Right forelimb (tissue), 1 donor: ENCODE results near the gene APBB2.

Experiments used
- DNase-seq: peaks from one replicate; pipeline ENCODE4 v3.0.0-alpha.2; 2018

Gene APBB2

DNA sequence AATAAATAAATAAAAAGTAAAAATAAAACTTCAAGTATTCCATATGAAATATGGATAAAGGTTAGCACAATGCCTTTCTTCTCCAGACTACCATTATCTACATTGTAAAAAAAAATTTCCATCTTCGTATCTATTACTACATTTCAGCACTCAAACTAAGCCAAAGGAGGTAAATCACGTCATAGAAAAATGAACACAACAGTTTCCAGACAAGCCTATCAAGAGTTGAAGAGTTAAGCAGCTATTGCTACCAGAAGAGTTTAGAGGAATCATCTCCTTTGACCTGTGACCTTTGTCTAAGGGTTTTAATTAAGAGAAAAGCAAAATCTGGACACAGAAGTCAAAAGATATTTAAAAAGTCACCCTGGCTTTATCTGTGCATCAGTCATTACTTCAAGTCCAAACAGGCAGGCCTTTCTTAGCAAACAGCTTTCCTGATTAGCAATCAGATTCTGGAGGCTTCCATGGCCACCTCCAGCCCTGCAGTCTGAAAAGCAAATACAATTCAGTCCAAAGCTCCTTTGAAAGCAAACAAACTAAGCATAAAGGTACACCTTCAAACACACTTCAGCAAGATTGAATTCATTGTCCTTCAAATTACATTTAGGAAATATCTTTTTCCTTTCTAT is 82.2 kb downstream of the APBB2 start:
- no peak for DNase-seq

DNA sequence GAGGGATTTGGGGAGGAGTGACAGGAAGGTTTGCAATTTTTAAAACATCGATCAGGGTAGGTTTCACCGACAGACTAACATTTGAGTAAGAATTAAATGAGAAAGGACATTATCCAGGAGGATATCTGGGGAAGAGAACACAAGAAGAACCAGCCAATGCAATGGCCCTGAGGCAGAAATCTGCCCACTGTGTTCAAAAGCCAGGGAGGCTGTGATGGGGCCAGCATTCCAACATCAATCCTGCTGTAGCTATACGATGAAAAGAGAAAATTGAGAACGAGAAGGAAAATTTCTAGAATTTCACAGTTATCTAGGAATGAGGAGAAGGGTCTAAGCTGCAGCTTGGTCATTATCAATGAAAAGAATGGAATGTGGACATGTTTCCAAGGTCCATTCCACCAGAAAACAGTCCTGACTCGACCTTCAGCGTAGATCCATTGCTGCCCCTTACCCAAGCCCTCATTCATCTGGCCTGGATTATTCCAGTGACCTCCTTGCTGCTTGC is 84.4 kb downstream of the APBB2 start:
- DNase-seq, result no peak

DNA sequence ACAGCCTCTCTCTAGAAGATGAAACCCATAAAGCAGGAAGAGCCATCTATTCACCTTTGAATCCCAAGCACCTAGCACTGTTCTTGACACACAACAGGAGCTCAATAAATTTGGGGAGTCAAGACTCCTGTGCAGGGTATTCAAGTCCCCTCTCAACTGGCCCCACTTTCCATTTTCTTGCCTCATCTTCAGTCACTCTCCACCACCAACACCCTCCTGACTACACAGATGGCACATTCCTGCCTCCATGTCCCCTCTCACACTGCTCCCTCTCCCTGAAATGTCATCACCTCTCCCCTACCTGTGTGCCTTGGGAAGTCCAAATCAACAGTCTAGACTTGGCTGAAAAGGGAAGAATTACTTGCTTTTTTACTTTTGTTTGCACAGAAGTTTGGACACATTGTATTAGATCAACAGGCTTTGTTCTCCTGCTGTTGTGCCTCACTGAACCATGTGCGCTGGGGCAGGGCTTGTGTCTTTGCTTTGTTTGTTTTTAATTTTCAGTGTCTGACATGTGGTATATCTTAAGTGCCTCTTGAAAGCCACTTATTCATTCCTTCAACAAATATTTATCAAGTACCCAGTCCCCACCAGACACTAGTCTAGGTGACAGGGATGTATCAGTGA is 85.1 kb downstream of the APBB2 start:
- DNase-seq, result no peak

DNA sequence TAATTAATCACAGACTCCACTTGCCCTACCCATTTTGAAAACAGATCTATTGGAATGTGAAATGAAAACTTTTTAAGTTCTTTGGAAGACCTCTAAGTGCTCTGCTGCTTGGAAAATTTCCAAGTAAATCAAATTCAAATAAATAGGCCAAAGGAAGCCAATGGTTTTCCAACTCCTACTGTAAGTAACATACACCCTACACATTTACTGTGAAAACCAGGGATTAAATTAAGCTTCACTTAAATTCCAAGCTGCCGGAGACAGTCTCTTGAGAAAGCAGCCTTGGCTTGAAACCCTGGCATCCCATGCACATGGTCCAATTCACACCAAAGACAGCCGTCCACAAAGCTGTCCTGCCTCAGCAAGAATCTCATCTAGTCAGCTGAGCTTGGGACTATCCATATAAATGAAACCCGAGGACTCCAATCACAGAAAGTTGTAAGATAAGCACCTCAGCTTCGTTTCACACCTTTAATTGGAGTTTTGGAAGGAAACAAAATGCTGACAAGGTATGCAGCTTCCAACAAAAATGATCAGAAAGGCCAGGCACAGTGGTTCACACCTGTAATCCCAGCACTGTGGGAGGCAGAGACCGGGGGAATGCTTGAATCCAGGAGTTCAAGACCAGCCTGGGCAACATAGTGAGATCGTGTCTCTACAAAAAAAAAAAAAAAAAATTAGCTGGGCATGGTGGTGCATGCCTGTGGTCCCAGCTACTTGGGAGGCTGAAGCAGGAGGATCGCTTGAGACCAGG is 88.6 kb downstream of the APBB2 start:
- DNase-seq, result peak; percentile 52

DNA sequence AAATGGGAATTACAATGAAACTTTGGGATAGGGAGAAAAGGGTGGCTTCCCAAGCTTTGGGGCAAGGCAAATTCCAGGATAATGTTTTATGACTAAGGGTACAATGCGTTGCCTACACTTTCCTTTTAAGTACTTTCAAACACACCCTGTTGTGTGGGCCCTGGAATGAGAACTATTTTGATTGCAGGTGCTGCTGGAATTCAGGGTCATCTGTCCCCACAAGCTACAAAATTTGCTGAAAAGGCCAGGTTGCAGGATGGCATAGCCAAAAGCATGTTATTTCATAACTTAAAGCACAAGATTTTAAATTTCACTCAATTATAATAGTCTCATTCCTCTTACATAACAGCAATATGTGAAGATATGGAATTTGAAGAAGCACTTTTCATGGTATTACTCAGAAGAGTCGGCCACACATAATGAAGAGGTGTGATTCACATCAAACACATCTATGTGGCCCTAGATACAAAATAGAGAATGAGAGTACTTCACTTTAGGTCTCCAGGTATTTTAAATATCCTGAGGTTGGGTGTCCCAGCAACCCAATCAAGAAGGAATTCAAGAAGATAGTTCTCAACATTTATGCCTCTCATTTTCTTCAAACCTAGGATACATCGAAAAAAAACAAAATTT is 89.3 kb downstream of the APBB2 start:
- DNase-seq, result no peak

DNA sequence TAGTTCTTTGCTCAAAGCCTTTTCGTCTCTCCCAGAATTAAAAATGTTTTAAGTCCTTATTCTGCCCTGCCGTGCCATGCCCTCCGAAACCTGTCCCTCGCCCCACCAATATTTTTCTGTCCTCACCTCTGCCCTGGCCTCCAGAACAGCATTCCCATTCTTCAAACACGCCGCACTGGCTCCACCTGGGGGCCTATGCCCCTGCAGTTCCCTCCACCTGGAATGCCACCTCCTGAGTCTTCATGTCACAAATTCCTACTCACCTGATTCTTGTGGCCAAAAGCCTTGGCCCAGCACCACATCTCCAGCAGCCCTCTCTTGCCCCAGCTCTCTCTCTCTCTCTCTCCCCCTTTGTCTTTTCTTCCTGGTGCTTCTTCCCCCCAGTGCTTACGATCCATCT is 91.6 kb downstream of the APBB2 start:
- DNase-seq, result no peak

DNA sequence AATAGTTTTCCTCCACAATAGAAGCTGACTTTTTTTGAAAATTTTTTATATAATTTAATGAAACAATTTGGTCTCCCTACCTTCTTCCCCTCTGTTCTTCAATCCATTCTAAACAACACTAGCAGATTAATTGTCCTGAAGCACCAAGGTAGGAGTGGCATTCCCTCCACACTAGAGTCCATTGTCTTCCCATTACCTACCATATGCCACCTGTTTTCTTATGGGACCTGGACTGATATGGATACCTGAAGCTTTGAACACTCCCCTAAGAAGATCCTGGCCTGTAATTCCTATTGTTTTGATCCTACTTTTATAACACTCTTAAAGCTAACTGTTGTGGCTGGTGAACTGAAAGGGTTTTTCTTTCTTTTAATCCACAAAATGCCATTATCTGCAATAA is 92.0 kb downstream of the APBB2 start:
- DNase-seq, result no peak

DNA sequence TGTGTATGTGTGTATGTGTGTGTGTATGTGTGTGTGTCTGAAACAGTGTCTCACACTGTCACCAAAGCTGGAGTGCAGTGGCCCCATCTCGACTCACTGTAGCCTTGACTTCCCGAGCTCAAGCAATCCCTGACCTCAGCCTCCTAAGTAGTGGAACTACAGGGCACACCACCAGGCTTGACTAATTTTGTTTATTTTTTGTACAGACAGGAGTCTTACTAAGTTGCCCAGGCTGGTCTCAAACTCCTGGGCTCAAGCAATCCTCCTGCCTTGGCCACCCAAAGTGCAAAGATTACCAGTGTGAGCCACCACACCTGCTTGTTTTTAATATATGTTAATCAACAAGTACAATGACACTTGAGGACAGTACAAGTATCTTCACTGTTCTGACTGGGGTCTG is 92.4 kb downstream of the APBB2 start:
- DNase-seq, result no peak

DNA sequence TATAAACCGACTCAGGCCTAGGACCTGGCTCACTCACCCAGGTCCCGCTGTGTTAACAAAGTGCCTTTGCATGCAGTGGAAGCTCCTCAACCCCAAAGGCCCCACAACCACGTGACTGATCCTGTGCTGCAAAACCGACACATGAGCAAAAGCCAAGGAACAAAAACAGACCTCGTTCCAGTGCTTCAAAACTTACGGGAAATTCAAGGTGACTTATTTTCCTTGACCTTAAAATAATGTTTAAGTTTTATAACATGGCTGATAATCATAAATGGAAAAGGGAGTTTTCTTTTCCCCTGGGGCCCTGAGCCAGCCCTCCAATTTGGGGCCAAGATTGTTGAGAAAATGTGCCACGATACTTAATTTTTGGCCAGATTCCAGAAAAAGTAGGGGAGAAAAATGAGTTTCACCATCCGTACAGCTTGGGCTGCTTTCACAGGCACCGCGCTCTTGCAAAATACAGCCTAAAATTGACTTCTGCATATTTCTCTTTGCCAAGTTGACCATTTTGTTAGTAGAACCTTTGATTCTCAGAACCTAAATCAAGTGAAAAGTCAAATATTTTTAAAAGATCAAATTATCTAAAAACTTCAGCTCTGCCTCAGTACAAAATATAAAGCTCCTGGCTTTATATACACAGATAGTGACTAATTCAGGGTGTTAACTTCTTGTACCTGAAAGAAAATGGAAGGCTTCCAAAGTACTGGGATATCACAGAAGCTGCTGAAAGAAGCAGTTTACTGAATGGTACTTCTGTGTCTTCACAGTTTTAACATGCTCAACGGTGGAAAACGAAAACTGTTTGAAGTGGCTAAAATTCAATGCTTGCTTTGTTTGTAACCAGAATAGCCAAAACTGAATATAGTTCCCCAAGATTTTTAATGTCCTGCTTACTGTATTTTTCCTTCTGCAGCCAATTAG is 93.8 kb downstream of the APBB2 start:
- peak; percentile 66 for DNase-seq

DNA sequence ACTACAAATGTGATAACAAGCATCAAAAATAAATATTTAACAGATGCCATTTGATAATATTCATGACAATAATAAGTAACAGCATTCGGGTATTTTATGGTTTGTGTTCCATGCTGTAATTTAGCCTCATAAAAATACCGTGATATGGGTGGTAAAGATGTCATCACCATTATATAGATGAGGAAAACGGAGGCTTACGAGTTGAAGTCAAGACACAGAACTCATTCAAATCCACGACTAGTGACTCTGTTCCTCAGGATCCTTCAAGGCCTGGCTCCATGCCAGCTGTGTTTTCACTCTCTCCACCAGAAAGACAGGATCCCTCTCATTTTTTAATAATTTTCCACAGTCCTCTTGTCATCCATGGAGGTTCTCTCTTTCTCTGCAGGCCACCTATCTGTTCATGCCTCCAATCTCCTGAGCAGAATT is 94.5 kb downstream of the APBB2 start:
- peak; percentile 52 for DNase-seq

DNA sequence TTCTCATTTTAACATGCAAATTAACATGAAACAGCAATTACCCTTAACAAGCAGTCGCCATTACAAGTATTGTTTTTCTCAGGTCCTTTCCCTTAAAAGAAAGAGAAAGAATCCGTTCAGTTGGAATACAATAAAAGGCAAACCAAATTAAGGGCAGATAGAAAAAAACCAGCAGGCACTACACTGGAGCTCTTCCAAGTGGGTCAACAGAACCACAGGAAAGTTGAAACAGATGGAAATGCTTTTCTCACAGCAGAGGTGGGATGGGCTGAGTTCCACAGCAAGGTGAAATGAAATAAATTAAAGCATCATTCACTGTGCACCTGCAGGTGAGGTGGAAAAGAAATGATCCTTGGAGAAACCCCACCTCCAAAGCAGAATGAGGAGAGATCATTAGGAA is 102.6 kb downstream of the APBB2 start:
- DNase-seq, result no peak

DNA sequence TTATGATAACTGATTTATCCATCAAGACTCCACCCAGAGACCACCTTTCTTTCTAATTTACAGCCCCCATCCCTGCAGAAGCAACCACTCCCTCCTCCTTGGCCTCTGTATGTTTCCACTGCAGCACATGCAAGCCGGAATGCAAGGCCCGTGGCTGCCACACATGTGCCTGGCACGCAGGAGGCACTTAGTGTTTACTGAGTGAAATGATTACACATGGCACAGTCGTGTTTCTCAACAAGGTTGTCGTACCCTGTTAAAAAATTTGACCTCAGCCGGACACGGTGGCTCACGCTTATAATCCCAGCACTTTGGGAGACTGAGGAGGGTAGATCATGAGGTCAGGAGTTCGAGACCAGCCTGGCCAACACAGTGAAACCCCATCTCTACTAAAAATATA is 104.3 kb downstream of the APBB2 start:
- no peak for DNase-seq

DNA sequence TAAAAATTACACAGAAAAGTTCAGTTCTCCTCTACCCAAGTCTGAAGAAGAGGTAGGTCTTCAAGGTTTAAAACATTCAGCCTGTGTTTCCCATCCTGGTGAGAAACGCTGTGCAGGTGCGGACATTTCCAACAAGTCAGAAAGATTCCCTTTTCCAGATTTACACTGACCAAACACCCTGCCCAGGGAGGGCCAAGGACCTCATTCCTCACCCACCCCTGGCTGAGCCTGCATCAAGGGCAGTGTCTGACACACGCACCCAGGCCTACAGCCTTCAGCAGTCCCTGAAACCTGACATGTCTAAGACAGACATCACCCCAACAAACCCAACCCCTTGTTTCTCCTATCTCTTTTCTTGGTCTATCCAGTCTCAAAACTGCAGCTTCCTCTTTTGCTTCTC is 105.9 kb downstream of the APBB2 start:
- DNase-seq, result no peak

DNA sequence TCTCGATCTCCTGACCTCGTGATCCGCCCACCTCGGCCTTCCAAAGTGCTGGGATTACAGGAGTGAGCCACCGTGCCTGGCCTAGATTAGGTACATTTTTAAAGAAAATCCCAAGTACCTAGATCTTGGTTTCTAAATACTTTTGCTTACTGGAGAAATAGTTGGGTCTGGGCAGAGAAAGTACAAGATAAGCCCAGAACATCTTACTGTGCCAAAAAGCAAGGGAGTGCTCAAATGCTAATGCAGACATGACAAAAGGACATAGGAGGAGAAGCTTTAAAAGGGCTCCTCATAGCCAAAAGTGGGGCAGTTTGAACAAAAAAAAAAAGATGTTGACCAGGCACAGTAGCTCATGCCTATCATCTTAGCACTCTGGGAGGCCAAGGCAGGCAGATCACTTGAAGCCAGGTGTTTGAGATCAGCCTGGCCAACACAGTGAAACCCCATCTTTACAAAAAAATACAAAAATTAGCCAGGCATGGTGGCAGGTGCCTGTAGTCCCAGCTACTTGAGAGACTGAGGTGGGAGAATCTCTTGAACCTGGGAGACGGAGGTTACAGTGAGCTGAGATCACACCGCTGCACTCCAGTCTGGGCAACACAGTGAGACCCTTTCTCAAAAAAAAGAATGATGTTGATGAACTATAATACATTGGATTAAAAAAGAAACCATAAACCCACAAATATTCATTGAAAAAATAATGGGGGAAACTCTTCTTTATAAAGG is 107.5 kb downstream of the APBB2 start:
- no peak for DNase-seq

DNA sequence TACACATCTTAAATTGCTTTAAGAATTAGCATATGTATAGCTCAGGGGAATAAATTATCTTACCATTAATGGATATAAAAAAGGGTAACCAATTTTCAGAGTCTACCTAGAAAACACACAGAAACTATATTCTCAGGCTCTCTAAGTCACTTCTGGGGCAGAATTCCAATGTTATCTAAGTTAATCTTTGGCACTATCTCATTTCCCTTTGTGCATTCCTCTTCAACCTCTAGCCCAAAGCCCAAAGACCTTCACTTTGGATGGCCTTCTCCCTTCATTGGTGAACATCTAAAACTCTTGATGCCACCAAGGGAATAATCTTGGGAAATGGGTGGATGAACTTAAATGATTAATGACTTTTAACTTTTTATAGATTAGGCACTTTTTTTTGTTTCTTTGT is 108.3 kb downstream of the APBB2 start:
- DNase-seq, result no peak

DNA sequence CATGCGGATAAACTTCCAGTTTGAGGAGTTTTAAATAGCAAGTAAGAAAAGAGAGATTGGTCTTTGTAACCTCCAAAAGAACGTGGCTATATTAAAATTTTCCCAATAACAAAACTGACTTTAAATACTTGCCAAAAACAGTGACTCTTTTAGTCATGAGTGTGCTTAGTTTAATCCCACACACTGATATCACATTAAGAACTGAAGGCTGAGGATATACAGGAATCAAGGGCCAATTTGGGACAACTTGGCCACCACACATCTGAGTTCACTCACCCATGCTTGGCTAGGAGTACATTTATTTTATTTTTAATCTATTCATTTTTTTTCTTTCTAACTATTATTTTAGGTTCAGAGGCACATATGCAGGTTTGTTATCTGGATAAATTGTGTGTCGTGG is 110.2 kb downstream of the APBB2 start:
- DNase-seq, result no peak

DNA sequence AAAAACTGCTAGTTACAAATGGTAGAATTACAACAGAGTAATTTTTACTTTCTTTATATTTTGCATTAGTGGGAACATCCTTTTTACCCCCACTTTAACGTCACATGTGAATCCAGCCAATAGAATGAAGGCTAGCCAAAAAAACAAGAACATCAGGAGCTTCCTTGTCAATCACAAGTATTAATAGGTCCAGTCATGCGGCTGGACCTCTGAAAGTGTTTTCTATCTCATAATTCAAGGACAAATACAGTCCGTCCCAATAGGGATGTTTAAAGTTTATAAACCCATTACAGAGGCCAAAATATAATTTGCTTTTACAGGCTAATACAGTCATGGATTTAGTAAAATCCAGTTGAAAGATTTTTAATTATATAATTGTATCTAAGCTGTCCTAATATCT is 110.7 kb downstream of the APBB2 start:
- no peak for DNase-seq

DNA sequence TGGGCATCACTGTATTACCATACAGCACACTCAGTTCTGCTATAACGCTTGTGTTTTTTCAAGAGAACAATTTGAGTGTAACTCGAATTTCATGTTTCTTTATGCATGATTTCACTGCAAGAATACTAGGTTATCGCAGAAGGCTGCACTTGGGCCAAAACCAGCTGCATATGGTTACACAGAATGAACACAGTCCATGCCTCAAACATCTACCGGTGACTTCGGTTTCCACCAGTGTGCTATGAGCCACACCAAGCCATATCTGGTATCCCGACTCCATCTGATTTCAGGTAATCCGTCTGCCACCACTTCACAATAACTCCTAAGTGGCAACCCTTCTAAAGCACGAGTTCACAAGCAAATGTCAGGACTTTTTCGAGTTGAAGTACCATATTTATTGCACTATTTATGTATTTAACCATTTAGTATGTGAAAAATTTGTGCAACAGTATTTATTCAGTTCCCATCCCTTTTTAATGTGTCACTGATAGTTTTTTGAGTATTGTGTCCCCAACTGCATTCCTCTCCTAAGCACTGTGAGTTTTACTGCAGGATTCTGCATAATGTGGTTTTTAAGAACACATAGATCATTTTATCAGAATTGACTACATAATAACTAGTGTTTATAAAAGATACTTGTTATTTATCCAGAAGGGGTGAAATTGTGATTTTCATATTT is 111.8 kb downstream of the APBB2 start:
- DNase-seq, result no peak

DNA sequence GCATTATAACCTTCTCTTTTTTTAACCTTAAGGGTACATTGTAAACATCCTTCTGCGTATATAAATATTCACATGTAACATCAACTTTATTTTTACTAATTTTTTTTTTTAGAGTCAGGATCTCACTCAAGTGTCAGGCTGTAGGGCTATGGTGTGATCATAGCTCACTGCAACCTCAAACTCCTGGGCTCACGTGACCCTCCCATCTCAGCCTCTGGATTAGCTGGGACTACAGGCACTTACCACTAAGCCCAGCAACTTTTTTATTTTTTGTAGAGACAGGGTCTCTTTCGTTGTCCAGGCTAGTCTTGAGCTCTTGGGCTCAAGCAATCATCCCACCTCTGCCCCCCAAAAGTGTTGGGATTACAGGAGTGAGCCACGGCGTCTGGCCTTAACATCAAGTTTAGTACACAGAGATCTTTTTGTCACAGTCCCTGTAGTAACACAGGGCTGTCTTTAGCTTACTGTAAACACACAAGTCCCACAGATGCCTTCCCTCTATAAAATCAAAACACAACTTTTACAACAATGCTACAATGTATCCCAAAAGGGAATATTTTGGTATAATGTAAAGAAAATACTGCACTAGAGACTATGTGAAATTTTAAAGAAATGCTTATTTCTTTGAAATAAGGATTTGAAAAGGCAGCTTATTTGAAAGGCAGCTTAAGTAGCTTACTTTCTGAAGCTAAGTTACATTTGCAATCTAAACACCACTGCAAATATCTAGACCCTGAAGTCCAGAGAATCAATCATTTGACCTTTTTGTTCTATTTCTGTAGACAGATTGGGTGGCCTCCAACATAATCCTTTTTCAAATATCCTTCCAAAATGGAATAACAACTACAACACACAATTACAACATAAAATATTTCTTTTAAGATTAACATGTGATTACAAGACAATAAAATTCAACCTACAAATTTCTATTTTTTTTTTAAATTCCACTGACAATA is 116.0 kb downstream of the APBB2 start:
- no peak for DNase-seq

DNA sequence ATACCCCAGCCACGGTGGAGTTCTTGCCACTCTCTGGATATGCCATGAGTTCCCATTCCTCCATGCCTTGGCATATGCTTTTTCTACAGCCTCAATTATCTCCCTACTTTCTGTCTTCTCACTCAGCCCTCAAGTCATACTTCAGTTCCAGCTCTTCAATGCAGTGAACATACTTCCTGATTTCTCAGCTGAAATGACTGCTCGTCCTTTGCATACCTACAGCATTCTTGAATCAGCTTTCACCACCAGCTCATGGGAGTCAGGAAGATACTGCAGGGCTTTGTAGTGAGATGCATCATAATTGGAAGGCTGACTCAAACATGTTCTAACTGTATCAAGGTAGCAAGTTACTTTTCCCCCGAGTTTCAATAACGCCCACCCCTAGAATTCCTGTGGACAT is 118.4 kb downstream of the APBB2 start:
- DNase-seq, result no peak
